ENCODE measurements around the gene DCTN2. TPM values are rescaled to one million over a fixed set of nuclear protein-coding genes. Genes with fewer than 3 reads are reported as not detected.
"Not testable (repeated sequence)": the region's sequence is repeated elsewhere in the genome, so short reads cannot be mapped to it uniquely, and the experiment has no call there.

Gene DCTN2
- total RNA-seq, 1 donor from 2014 or later, result 101 TPM

DNA sequence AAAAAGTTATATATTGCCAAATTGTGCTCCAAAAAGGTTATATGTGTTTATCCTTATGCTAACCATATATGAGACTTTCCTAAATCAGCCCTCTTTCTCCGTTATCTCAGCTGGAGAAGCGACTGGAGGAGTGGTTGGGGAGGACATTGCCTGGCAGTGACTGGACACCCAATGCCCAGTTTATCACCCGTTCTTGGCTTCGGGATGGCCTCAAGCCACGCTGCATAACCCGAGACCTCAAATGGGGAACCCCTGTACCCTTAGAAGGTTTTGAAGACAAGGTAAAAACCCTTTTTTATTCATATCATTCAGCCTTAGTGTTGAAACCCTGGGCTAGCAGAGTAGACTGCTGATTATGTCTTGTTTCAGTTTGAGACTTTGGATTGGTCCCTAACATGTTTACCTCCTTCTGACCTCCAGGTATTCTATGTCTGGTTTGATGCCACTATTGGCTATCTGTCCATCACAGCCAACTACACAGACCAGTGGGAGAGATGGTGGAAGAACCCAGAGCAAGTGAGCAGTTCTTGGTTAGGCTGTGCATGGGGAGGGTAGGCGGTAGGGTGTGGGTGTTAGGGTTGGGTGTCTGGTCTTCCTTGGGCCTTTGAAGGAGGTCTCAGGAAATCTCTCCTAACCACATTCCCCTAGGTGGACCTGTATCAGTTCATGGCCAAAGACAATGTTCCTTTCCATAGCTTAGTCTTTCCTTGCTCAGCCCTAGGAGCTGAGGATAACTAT is 35.2 kb downstream of the DCTN2 start:
- no peak overlapping the region for H3K4me3 Mint-ChIP-seq (ENCODE audit: low read depth)
- intact Hi-C loops (cut with micrococcal nuclease), result no loop called here
- H3K9me3 Mint-ChIP-seq, result no peaks in the 10 kb centered on the region
- no peaks in the 10 kb centered on the region for H3K27me3 Mint-ChIP-seq (ENCODE audit: low read depth)
- no peak for DNase-seq (ENCODE audit: low spot score)
- H3K4me1 Mint-ChIP-seq (ENCODE audit: low read depth), result peaks cover 8% of the 10 kb centered on the region
- peak overlapping the region; percentile 23 for H3K27ac Mint-ChIP-seq
- H3K36me3 Mint-ChIP-seq (ENCODE audit: low read depth), result peaks cover 73% of the 10 kb centered on the region

DNA sequence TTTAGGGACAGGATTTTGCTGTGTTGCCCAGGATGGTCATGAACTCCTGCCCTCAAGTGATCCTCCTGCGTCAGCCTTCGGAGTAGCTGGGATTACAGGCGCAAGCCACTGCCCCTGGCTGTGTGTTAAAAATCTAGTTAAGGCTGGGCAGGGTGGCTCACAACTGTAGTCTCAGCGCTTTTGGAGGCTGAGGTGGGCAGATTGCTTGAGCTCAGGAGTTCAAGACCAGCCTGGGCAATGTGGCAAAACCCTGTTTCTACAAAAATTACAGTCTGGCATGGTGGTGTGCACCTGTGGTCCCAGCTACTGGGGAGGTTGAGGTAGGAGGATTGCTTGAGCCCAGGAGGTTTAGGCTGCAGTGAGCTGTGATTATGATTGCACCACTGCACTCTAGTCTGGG is 35.8 kb downstream of the DCTN2 start:
- Mint-ChIP-seq H3K4me3 (ENCODE audit: low read depth) (no peak overlapping the region), H3K36me3 (ENCODE audit: low read depth) (peaks cover 72% of the 10 kb centered on the region), H3K9me3 (no peaks in the 10 kb centered on the region), H3K27me3 (ENCODE audit: low read depth) (no peaks in the 10 kb centered on the region), H3K4me1 (ENCODE audit: low read depth) (peaks cover 8% of the 10 kb centered on the region), H3K27ac (no peak overlapping the region)
- intact Hi-C loops (cut with micrococcal nuclease), result no loop called here
- DNase-seq (ENCODE audit: low spot score), result no peak

DNA sequence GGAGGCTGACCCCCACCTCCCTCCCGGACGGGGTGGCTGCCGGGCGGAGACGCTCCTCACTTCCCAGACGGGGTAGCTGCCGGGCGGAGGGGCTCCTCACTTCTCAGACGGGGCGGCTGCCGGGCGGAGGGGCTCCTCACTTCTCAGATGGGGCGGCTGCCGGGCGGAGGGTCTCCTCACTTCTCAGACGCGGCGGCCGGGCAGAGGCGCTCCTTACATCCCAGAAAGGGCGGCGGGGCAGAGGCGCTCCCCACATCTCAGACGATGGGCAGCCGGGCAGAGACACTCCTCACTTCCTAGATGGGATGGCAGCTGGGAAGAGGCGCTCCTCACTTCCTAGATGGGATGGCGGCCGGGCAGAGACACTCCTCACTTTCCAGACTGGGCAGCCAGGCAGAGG is 39.2 kb downstream of the DCTN2 start:
- H3K4me1 Mint-ChIP-seq (ENCODE audit: low read depth); H3K9me3 Mint-ChIP-seq; intact Hi-C loops (cut with micrococcal nuclease); H3K27me3 Mint-ChIP-seq (ENCODE audit: low read depth); H3K4me3 Mint-ChIP-seq (ENCODE audit: low read depth); H3K27ac Mint-ChIP-seq; DNase-seq (ENCODE audit: low spot score): not testable (repeated sequence)
- peaks cover 73% of the 10 kb centered on the region for H3K36me3 Mint-ChIP-seq (ENCODE audit: low read depth)

DNA sequence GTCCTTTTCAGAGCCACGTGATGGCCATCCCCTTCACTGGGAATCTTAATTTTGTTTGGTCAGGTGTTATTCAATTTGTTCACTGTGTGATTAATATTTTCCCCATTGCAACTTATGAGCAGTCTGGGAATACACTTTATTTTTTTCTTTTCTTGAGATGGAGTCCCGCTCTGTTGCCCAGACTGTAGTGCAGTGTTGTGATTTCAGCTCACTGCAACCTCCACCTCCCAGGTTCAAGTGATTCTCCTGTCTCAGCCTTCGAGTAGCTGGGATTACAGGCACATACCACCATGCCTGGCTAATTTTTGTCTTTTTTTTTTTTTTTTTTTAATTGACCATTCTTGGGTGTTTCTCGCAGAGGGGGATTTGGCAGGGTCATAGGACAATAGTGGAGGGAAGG is 40.5 kb downstream of the DCTN2 start:
- DNase-seq (ENCODE audit: low spot score); H3K4me1 Mint-ChIP-seq (ENCODE audit: low read depth); H3K27me3 Mint-ChIP-seq (ENCODE audit: low read depth); H3K4me3 Mint-ChIP-seq (ENCODE audit: low read depth); H3K27ac Mint-ChIP-seq; intact Hi-C loops (cut with micrococcal nuclease); H3K9me3 Mint-ChIP-seq: not testable (repeated sequence)
- H3K36me3 Mint-ChIP-seq (ENCODE audit: low read depth), result peaks cover 68% of the 10 kb centered on the region

DNA sequence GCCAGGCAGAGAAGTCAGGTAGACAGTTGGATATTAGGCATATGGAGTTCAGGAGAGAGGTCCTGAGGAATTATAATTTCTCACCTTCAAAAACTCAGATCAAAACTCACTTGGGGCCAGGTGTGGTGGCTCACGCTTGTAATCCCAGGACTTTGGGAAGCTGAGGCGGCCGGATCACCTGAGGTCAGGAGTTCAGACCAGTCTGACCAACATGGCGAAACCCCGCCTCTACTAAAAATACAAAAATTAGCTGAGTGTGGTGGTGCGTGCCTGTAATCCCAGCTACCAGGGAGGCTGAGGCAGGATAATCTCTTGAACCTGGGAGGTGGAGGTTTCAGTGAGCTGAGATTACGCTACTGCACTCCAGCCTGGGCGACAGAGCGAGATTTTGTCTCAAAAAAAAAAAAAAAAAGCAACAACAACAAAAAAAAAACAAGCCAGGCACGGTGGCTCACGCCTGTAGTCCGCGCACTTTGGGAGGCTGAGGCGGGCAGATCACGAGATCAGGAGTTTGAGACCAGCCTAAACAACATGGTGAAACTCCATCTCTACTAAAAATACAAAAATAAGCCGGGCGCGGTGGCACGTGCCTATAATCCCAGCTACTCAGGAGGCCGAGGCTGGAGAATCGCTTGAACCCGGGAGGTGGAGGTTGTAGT is 44.6 kb downstream of the DCTN2 start:
- H3K4me3 Mint-ChIP-seq (ENCODE audit: low read depth); H3K27me3 Mint-ChIP-seq (ENCODE audit: low read depth); H3K9me3 Mint-ChIP-seq; DNase-seq (ENCODE audit: low spot score); intact Hi-C loops (cut with micrococcal nuclease); H3K27ac Mint-ChIP-seq; H3K4me1 Mint-ChIP-seq (ENCODE audit: low read depth): not testable (repeated sequence)
- peaks cover 78% of the 10 kb centered on the region for H3K36me3 Mint-ChIP-seq (ENCODE audit: low read depth)

DNA sequence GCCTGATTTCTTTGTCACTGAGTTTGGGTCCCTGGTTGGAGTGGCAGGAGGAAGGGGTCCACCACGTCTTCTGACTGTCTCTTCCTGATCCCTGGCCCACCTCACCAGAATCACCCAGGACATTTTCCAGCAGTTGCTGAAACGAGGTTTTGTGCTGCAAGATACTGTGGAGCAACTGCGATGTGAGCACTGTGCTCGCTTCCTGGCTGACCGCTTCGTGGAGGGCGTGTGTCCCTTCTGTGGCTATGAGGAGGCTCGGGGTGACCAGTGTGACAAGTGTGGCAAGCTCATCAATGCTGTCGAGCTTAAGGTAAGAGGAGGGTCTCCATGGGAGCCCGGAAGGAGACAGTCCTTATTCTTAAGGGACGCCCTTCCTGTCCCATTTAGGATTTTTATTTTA is 46.8 kb downstream of the DCTN2 start:
- Mint-ChIP-seq H3K27me3 (ENCODE audit: low read depth) (no peaks in the 10 kb centered on the region), H3K9me3 (no peaks in the 10 kb centered on the region), H3K4me3 (ENCODE audit: low read depth) (no peak overlapping the region), H3K36me3 (ENCODE audit: low read depth) (peaks cover 81% of the 10 kb centered on the region), H3K27ac (no peak overlapping the region), H3K4me1 (ENCODE audit: low read depth) (no peaks in the 10 kb centered on the region)
- no peak for DNase-seq (ENCODE audit: low spot score)
- intact Hi-C loops (cut with micrococcal nuclease), result no loop called here

DNA sequence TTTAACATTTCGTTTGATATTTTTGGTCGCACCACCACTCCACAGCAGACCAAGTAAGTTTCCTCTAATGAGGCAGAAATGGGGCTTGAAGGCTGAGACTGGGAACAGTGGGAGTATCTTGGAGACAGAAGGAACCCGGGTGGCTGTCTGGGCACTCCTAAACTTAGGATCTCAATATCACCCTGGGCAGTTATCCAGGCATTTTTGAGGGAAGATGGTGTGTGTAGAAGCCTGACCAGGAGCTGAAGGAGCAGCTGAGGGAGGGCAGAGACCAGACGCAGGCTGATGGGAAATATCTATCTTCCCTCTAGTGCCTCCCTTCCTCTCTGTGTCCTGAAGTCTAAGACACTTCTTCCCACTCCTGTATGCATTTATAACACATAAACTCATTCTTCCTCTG is 48.4 kb downstream of the DCTN2 start:
- Mint-ChIP-seq H3K9me3 (no peaks in the 10 kb centered on the region), H3K36me3 (ENCODE audit: low read depth) (peaks cover 73% of the 10 kb centered on the region), H3K27ac (no peak overlapping the region), H3K4me1 (ENCODE audit: low read depth) (no peaks in the 10 kb centered on the region), H3K27me3 (ENCODE audit: low read depth) (no peaks in the 10 kb centered on the region), H3K4me3 (ENCODE audit: low read depth) (no peak overlapping the region)
- intact Hi-C loops (cut with micrococcal nuclease), result no loop called here
- no peak for DNase-seq (ENCODE audit: low spot score)

DNA sequence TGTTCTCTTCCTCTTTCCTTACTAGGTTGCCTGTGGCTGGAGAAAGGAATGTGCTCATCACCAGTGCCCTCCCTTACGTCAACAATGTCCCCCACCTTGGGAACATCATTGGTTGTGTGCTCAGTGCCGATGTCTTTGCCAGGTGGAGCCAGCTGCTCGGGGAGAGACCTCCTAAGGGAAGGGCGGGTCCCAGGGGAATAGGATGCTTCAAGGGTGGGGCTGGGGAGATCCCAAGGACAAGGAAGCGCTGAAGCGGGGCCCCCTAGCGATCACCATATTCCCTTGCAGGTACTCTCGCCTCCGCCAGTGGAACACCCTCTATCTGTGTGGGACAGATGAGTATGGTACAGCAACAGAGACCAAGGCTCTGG is 48.9 kb downstream of the DCTN2 start:
- H3K9me3 Mint-ChIP-seq, result no peaks in the 10 kb centered on the region
- H3K27ac Mint-ChIP-seq, result no peak overlapping the region
- H3K4me3 Mint-ChIP-seq (ENCODE audit: low read depth), result no peak overlapping the region
- no peaks in the 10 kb centered on the region for H3K27me3 Mint-ChIP-seq (ENCODE audit: low read depth)
- intact Hi-C loops (cut with micrococcal nuclease), result no loop called here
- H3K4me1 Mint-ChIP-seq (ENCODE audit: low read depth), result no peaks in the 10 kb centered on the region
- DNase-seq (ENCODE audit: low spot score), result no peak
- H3K36me3 Mint-ChIP-seq (ENCODE audit: low read depth), result peaks cover 69% of the 10 kb centered on the region

DNA sequence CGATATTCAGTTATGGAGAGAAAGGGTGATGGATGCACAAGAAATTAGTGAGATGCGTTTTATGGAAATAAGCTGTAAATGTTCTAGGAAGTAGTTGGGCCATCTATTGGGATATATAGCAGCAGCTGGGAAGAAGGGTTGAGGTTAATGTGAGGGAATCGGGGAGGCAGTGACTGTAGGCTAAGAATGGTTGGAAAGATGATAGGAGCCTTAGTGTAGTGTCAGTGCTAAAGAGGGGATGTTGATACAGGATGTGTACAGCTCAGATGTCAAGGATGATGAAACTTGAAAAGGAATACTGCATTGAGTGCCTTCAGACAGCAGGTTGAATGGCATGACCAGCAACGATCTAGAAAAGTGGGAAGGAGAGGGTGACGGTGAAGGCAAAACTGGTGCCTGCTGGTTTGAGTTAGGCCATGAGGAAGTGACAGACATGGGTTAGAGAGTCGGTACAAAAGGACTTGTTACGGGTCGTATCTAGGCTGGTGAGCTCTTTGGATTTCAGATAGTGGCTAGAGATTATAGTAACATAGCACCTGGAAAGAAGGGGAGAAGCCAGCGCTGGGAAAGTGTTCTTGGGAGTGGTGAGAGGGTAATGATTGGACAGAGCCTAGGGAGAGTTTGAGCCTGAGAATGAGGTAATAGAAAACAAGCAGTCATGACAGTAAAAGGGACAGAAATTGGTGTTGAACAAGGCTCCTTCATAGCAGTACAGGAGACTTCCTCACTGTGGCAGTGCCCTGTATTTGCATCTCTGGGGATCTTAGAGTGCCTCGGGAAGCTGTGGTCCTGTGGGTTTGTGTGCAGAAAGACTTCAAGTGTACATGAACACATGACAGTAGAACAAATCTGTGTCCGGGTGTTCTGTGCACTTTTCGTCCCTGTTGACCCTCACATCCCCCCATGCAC is 49.5 kb downstream of the DCTN2 start:
- no peak for DNase-seq (ENCODE audit: low spot score)
- no peaks in the 10 kb centered on the region for H3K9me3 Mint-ChIP-seq
- peak overlapping the region; percentile 15 for H3K27ac Mint-ChIP-seq
- peaks cover 72% of the 10 kb centered on the region for H3K36me3 Mint-ChIP-seq (ENCODE audit: low read depth)
- H3K27me3 Mint-ChIP-seq (ENCODE audit: low read depth), result no peaks in the 10 kb centered on the region
- no peak overlapping the region for H3K4me3 Mint-ChIP-seq (ENCODE audit: low read depth)
- intact Hi-C loops (cut with micrococcal nuclease), result no loop called here
- no peaks in the 10 kb centered on the region for H3K4me1 Mint-ChIP-seq (ENCODE audit: low read depth)

DNA sequence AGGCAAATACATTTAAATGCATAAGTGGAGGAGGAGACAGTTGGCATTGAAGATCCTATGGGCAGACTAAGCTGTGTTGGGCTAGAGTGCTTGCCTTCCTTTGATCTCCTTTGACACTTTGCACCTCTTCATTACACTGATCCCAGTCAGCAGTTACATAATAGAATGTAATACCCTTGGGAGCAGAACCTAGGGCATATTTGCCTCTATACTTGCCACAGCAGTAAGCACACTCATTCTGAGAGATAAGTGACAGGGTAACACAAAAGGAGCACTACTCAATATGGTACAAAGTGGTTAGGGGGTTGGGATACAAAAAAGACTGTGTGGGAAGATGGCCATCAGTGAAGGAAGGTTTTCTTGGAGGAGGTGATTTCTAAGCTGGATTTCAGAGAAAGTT is 50.2 kb downstream of the DCTN2 start:
- peaks cover 72% of the 10 kb centered on the region for H3K36me3 Mint-ChIP-seq (ENCODE audit: low read depth)
- no peaks in the 10 kb centered on the region for H3K9me3 Mint-ChIP-seq
- H3K27ac Mint-ChIP-seq, result peak overlapping the region; percentile 15
- no peaks in the 10 kb centered on the region for H3K4me1 Mint-ChIP-seq (ENCODE audit: low read depth)
- DNase-seq (ENCODE audit: low spot score), result no peak
- no peak overlapping the region for H3K4me3 Mint-ChIP-seq (ENCODE audit: low read depth)
- no peaks in the 10 kb centered on the region for H3K27me3 Mint-ChIP-seq (ENCODE audit: low read depth)
- intact Hi-C loops (cut with micrococcal nuclease), result no loop called here

DNA sequence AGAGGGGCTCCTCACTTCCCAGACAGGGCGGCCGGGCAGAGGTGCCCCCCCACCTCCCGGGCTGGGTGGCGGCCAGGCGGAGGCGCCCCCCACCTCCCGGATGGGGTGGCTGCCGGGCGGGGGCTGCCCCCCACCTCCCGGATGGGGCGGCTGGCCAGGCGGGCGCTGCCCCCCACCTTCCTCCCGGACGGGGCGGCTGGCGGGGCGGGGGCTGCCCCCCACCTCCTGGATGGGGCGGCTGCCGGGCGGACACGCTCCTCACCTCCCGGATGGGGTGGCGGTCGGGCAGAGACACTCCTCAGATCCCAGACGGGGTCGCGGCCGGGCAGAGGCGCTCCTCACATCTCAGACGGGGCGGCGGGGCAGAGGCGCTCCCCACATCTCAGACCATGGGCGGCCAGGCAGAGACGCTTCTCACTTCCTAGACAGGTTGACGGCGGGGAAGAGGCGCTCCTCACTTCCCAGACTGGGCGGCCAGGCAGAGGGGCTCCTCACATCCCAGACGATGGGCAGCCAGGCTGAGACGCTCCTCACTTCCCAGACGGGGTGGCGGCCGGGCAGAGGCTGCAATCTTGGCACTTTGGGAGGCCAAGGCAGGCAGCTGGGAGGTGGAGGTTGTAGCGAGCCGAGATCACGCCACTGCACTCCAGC is 51.8 kb downstream of the DCTN2 start:
- H3K9me3 Mint-ChIP-seq; DNase-seq (ENCODE audit: low spot score); H3K27ac Mint-ChIP-seq; intact Hi-C loops (cut with micrococcal nuclease); H3K27me3 Mint-ChIP-seq (ENCODE audit: low read depth); H3K4me3 Mint-ChIP-seq (ENCODE audit: low read depth); H3K4me1 Mint-ChIP-seq (ENCODE audit: low read depth): not testable (repeated sequence)
- peaks cover 74% of the 10 kb centered on the region for H3K36me3 Mint-ChIP-seq (ENCODE audit: low read depth)

DNA sequence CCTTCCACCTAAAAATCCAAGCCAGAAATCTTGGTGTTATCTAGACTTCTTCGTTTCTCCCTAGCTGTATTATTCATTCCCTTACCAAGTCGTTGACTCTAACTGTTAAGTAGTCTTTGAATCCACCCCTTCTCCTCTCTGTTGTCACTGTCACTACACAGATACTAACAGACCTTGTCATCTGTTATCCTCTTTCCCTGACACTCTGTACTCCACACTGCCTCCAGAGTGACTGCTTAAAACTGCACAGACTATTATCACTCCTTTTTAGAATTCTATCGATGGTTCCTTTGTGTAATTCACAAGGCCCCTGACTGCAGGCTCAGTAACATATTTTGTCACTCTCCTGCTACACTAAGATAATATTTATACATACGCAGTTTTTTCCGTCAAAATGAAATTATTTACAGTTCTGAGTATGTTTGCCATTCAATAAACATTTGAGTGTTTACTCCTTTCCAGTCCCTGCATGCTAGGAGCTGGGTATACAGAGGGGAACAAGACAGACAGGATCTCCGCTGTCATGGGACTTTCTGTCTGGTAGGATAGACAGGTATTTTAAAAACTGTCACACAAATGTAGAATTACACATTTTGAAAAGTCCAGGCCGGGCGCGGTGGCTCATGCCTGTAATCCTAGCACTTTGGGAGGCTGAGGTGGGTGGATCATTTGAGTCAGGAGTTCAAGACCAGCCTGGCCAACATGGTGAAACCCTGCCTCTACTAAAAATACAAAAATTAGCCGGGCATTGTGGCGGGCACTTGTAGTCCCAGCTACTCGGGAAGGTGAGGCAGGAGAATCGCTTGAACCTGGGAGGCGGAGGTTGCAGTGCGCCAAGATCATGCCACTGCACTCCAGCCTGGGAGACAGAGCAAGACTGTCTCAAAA is 55.4 kb downstream of the DCTN2 start:
- peaks cover 18% of the 10 kb centered on the region for H3K4me1 Mint-ChIP-seq (ENCODE audit: low read depth)
- peak overlapping the region; percentile 19 for H3K4me3 Mint-ChIP-seq (ENCODE audit: low read depth)
- no peak for DNase-seq (ENCODE audit: low spot score)
- peak overlapping the region; percentile 64 for H3K27ac Mint-ChIP-seq
- H3K36me3 Mint-ChIP-seq (ENCODE audit: low read depth), result peaks cover 67% of the 10 kb centered on the region
- H3K9me3 Mint-ChIP-seq, result no peaks in the 10 kb centered on the region
- intact Hi-C loops (cut with micrococcal nuclease), result no loop called here
- no peaks in the 10 kb centered on the region for H3K27me3 Mint-ChIP-seq (ENCODE audit: low read depth)

All from activated T-helper 2 cell treated with anti-CD3 and anti-CD28 coated beads, Interferon-gamma antibody, Interleukin-2, Interleukin-4, amounts not matched to agents 10 μg/mL and 5 μg/mL and 100 μg/mL, durations not matched to agents 14 hours and 24 hours and 36 hours (primary cell).